Mammary epithelial cell (primary cell): Measurements from ENCODE around the gene SEMA3C.

Experiments
- EZH2 ChIP-seq: IDR thresholded peaks from 2 replicates; pipeline ENCODE4 v1.6.1; 2012; ENCODE audit warnings: low read length, inconsistent platforms, borderline replicate concordance
- TF ChIP-seq, protein P1 (sequence below), 2 donors: IDR thresholded peaks in 1 of 2; conservative IDR thresholded peaks in 1 of 2; 2 replicates each; pipeline ENCODE4 v1.5.1; 2011 to 2012; ENCODE audit warnings: inconsistent platforms in 2 of 2, low read length in 2 of 2, mild to moderate bottlenecking in 2 of 2, control low read depth in 1 of 2, low read depth in 1 of 2; ENCODE audit not compliant: insufficient read depth in 1 of 2; ENCODE audit errors: extremely low read depth in 1 of 2

DNA sequence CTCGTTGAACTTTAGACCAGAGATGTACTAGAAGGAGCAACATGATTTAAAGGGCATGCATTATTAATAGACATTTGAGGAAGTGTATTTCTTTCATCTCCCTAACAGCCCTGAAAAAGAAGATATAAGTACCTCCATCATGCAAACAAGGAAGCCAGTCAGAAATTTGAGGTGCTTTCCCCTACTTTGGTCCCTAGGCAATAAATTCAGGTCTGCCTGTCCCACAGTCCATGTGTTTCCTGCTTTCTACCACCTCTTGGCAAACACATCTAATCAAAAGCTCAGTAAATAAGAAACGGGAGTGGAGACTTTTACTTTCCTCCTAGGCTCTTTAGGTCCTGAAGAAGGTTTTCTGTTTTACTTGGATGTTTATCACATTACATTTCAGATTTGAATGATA lies 5.2 kb upstream of the SEMA3C start:
- TF ChIP-seq, protein P1, sequence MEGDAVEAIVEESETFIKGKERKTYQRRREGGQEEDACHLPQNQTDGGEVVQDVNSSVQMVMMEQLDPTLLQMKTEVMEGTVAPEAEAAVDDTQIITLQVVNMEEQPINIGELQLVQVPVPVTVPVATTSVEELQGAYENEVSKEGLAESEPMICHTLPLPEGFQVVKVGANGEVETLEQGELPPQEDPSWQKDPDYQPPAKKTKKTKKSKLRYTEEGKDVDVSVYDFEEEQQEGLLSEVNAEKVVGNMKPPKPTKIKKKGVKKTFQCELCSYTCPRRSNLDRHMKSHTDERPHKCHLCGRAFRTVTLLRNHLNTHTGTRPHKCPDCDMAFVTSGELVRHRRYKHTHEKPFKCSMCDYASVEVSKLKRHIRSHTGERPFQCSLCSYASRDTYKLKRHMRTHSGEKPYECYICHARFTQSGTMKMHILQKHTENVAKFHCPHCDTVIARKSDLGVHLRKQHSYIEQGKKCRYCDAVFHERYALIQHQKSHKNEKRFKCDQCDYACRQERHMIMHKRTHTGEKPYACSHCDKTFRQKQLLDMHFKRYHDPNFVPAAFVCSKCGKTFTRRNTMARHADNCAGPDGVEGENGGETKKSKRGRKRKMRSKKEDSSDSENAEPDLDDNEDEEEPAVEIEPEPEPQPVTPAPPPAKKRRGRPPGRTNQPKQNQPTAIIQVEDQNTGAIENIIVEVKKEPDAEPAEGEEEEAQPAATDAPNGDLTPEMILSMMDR (conservative IDR thresholded peaks at IDR 0.05 in 1 of 2, IDR thresholded peaks at IDR 0.05 in 1 of 2; ENCODE audit: extremely low read depth in 1 of 2, insufficient read depth in 1 of 2, low read depth in 1 of 2, low read length in 2 of 2): no peak
- no peak for TF ChIP-seq EZH2
